ENCODE data around the gene EXOC4.

DNA sequence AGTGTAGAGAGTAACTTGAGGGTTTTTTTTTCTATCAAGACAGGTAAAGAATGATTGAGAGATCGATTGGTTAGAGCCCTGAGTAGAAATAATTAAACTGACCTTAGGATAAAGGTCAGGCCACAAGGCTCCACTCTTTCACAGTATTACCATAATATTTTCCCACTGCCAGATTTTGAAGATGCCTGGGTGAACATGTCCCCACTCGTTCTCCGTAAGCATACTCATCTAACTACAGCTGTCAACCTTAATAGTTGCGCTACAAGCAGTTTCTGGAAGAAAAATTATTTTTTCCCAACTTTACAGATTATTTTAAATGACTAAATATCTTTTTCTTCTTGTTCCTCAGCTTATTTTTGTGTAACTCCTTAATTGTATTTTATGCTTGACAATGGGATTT, 671.1 kb downstream of the EXOC4 start:
- TF ChIP-seq ZNF292 (tag by site-specific recombination; IDR thresholded peaks at IDR 0.05; ENCODE audit: borderline replicate concordance, low read depth) (no peak), ZNF350 (tag by site-specific recombination; IDR thresholded peaks at IDR 0.05) (no peak), ZNF132 (tag by site-specific recombination; IDR thresholded peaks at IDR 0.05; ENCODE audit: borderline replicate concordance) (no peak), SP2 (tag by site-specific recombination; IDR thresholded peaks at IDR 0.05) (no peak), ZNF169 (tag by site-specific recombination; IDR thresholded peaks at IDR 0.05) (no peak), ZNF24 (tag by site-specific recombination; IDR thresholded peaks at IDR 0.05) (no peak), ZBTB1 (tag by site-specific recombination; IDR thresholded peaks at IDR 0.05) (no peak), ZNF423 (tag by site-specific recombination; IDR thresholded peaks at IDR 0.05) (no peak), ZNF777 (tag by site-specific recombination; IDR thresholded peaks at IDR 0.05; ENCODE audit: borderline replicate concordance) (no peak), ZBTB20 (tag by site-specific recombination; IDR thresholded peaks at IDR 0.05) (no peak)
- TF ChIP-seq, protein P1, sequence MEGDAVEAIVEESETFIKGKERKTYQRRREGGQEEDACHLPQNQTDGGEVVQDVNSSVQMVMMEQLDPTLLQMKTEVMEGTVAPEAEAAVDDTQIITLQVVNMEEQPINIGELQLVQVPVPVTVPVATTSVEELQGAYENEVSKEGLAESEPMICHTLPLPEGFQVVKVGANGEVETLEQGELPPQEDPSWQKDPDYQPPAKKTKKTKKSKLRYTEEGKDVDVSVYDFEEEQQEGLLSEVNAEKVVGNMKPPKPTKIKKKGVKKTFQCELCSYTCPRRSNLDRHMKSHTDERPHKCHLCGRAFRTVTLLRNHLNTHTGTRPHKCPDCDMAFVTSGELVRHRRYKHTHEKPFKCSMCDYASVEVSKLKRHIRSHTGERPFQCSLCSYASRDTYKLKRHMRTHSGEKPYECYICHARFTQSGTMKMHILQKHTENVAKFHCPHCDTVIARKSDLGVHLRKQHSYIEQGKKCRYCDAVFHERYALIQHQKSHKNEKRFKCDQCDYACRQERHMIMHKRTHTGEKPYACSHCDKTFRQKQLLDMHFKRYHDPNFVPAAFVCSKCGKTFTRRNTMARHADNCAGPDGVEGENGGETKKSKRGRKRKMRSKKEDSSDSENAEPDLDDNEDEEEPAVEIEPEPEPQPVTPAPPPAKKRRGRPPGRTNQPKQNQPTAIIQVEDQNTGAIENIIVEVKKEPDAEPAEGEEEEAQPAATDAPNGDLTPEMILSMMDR (tag by site-specific recombination; IDR thresholded peaks at IDR 0.05): no peak
- TF ChIP-seq, protein P2, sequence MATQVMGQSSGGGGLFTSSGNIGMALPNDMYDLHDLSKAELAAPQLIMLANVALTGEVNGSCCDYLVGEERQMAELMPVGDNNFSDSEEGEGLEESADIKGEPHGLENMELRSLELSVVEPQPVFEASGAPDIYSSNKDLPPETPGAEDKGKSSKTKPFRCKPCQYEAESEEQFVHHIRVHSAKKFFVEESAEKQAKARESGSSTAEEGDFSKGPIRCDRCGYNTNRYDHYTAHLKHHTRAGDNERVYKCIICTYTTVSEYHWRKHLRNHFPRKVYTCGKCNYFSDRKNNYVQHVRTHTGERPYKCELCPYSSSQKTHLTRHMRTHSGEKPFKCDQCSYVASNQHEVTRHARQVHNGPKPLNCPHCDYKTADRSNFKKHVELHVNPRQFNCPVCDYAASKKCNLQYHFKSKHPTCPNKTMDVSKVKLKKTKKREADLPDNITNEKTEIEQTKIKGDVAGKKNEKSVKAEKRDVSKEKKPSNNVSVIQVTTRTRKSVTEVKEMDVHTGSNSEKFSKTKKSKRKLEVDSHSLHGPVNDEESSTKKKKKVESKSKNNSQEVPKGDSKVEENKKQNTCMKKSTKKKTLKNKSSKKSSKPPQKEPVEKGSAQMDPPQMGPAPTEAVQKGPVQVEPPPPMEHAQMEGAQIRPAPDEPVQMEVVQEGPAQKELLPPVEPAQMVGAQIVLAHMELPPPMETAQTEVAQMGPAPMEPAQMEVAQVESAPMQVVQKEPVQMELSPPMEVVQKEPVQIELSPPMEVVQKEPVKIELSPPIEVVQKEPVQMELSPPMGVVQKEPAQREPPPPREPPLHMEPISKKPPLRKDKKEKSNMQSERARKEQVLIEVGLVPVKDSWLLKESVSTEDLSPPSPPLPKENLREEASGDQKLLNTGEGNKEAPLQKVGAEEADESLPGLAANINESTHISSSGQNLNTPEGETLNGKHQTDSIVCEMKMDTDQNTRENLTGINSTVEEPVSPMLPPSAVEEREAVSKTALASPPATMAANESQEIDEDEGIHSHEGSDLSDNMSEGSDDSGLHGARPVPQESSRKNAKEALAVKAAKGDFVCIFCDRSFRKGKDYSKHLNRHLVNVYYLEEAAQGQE (tag by site-specific recombination; IDR thresholded peaks at IDR 0.05): no peak
- TF ChIP-seq, protein P3, sequence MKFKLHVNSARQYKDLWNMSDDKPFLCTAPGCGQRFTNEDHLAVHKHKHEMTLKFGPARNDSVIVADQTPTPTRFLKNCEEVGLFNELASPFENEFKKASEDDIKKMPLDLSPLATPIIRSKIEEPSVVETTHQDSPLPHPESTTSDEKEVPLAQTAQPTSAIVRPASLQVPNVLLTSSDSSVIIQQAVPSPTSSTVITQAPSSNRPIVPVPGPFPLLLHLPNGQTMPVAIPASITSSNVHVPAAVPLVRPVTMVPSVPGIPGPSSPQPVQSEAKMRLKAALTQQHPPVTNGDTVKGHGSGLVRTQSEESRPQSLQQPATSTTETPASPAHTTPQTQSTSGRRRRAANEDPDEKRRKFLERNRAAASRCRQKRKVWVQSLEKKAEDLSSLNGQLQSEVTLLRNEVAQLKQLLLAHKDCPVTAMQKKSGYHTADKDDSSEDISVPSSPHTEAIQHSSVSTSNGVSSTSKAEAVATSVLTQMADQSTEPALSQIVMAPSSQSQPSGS (tag by site-specific recombination; IDR thresholded peaks at IDR 0.05; ENCODE audit: low read depth): no peak
- TF ChIP-seq, protein P4, sequence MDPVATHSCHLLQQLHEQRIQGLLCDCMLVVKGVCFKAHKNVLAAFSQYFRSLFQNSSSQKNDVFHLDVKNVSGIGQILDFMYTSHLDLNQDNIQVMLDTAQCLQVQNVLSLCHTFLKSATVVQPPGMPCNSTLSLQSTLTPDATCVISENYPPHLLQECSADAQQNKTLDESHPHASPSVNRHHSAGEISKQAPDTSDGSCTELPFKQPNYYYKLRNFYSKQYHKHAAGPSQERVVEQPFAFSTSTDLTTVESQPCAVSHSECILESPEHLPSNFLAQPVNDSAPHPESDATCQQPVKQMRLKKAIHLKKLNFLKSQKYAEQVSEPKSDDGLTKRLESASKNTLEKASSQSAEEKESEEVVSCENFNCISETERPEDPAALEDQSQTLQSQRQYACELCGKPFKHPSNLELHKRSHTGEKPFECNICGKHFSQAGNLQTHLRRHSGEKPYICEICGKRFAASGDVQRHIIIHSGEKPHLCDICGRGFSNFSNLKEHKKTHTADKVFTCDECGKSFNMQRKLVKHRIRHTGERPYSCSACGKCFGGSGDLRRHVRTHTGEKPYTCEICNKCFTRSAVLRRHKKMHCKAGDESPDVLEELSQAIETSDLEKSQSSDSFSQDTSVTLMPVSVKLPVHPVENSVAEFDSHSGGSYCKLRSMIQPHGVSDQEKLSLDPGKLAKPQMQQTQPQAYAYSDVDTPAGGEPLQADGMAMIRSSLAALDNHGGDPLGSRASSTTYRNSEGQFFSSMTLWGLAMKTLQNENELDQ (tag by site-specific recombination; IDR thresholded peaks at IDR 0.05; ENCODE audit: low read depth): no peak
